ENCODE data around the gene PSMB5. TPM values are rescaled to one million over a fixed set of nuclear protein-coding genes. Genes with fewer than 3 reads are reported as not detected.

The PSMB5 gene
- total and polyA plus RNA-seq, 2 of the 13 experiments (the other 11 are each of a cell fraction or from before 2014, with no cell fraction given): 705 to 871 TPM

GRCh38 chr14:23034498-23035302 is at the start of gene PSMB5 (continued):
- TF ChIP-seq SIN3A (IDR thresholded peaks at IDR 0.05; ENCODE audit: borderline replicate concordance, low read depth, low read length) (peak; percentile 29; the same call in 1 of the 2 replicates), NFKB2 (CRISPR knock-in tag; IDR thresholded peaks at IDR 0.05; ENCODE audit: borderline replicate concordance) (peak; percentile 96; the same call in 1 of the 2 replicates), ATF7 (IDR thresholded peaks at IDR 0.05) (peak; percentile 31; the same call in 1 of the 2 replicates), ATF7 (CRISPR knock-in tag; IDR thresholded peaks at IDR 0.05) (peak; percentile 23; the same call in 1 of the 2 replicates), FOXO1 (CRISPR knock-in tag; IDR thresholded peaks at IDR 0.05) (peak; percentile 65), ZNF557 (CRISPR knock-in tag; IDR thresholded peaks at IDR 0.05) (peak; percentile 30), NR3C1 (CRISPR knock-in tag; IDR thresholded peaks at IDR 0.05) (no peak), ZFP36L2 (CRISPR knock-in tag; IDR thresholded peaks at IDR 0.05) (peak; percentile 67), MAZ (IDR thresholded peaks at IDR 0.05; ENCODE audit: borderline replicate concordance, low read depth, low read length) (no peak; the same call in 1 of the 2 replicates), MAZ (CRISPR knock-in tag; IDR thresholded peaks at IDR 0.05; ENCODE audit: low read depth) (peak; percentile 80), ZNF883 (CRISPR knock-in tag; IDR thresholded peaks at IDR 0.05; ENCODE audit: not compliant biosample characterization) (peak; percentile 86), HCFC1 (IDR thresholded peaks at IDR 0.05; ENCODE audit: low read depth, low read length) (peak; percentile 87), ZXDC (CRISPR knock-in tag; IDR thresholded peaks at IDR 0.05) (peak; percentile 91), CHD2 (IDR thresholded peaks at IDR 0.05; ENCODE audit: low read depth, low read length) (0 out of 2 replicates have a peak, but pooled peaks have one; percentile 8), ZNF703 (CRISPR knock-in tag; IDR thresholded peaks at IDR 0.05; ENCODE audit: borderline replicate concordance) (peak; percentile 55; the same call in 1 of the 2 replicates), ZNF484 (CRISPR knock-in tag; IDR thresholded peaks at IDR 0.05; ENCODE audit: borderline replicate concordance, low read depth) (no peak), ARID5B (CRISPR knock-in tag; IDR thresholded peaks at IDR 0.05) (peak; percentile 37; the same call in 1 of the 2 replicates)
- TF ChIP-seq, protein P1, sequence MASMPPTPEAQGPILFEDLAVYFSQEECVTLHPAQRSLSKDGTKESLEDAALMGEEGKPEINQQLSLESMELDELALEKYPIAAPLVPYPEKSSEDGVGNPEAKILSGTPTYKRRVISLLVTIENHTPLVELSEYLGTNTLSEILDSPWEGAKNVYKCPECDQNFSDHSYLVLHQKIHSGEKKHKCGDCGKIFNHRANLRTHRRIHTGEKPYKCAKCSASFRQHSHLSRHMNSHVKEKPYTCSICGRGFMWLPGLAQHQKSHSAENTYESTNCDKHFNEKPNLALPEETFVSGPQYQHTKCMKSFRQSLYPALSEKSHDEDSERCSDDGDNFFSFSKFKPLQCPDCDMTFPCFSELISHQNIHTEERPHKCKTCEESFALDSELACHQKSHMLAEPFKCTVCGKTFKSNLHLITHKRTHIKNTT (CRISPR knock-in tag; IDR thresholded peaks at IDR 0.05): no peak
